ENCODE data around the gene COPS8.

COPS8 gene

GRCh38 chr2:237065071-237065377, 20.7 kb upstream of the COPS8 start:
- DNase-seq (ENCODE audit: low spot score): no peak

- DNase-seq (ENCODE audit: low spot score): no peak
Observed at GRCh38 chr2:237066396-237066795, 19.3 kb upstream of the COPS8 start.

GRCh38 chr2:237068005-237068576, 17.6 kb upstream of the COPS8 start:
- DNase-seq (ENCODE audit: low spot score): no peak

GRCh38 chr2:237072067-237072931, 13.4 kb upstream of the COPS8 start:
- DNase-seq (ENCODE audit: low spot score): peak; percentile 47

GRCh38 chr2:237073552-237073951, 12.1 kb upstream of the COPS8 start:
- no peak for DNase-seq (ENCODE audit: low spot score)

- no peak for DNase-seq (ENCODE audit: low spot score)
Observed at GRCh38 chr2:237074211-237074993, 11.3 kb upstream of the COPS8 start.

- no peak for DNase-seq (ENCODE audit: low spot score)
Observed at GRCh38 chr2:237075749-237076599, 9.7 kb upstream of the COPS8 start.

- DNase-seq (ENCODE audit: low spot score): no peak
Observed at GRCh38 chr2:237081596-237081995, 4.1 kb upstream of the COPS8 start.

- no peak for DNase-seq (ENCODE audit: low spot score)
Observed at GRCh38 chr2:237083026-237083425, 2.7 kb upstream of the COPS8 start.

- DNase-seq (ENCODE audit: low spot score): no peak
Observed at GRCh38 chr2:237084444-237084843, 1.2 kb upstream of the COPS8 start.

GRCh38 chr2:237090906-237091305, 5.2 kb downstream of the COPS8 start:
- no peak for DNase-seq (ENCODE audit: low spot score)

GRCh38 chr2:237091779-237092436, 6.2 kb downstream of the COPS8 start:
- no peak for DNase-seq (ENCODE audit: low spot score)

GRCh38 chr2:237092506-237092905, 6.8 kb downstream of the COPS8 start:
- DNase-seq (ENCODE audit: low spot score): no peak

- no peak for DNase-seq (ENCODE audit: low spot score)
Observed at GRCh38 chr2:237092920-237093781, 7.5 kb downstream of the COPS8 start.

GRCh38 chr2:237096201-237096600, 10.5 kb downstream of the COPS8 start:
- DNase-seq (ENCODE audit: low spot score): no peak

- DNase-seq (ENCODE audit: low spot score): no peak
Observed at GRCh38 chr2:237096911-237097310, 11.2 kb downstream of the COPS8 start.

GRCh38 chr2:237097326-237097910, 11.7 kb downstream of the COPS8 start:
- no peak for DNase-seq (ENCODE audit: low spot score)

GRCh38 chr2:237097911-237098702, 12.4 kb downstream of the COPS8 start:
- no peak for DNase-seq (ENCODE audit: low spot score)

- DNase-seq (ENCODE audit: low spot score): no peak
Observed at GRCh38 chr2:237099804-237100203, 14.1 kb downstream of the COPS8 start.

Data from globus pallidus (tissue), 1 donor.